ENCODE data around the gene COX17. TPM values are rescaled to one million over a fixed set of nuclear protein-coding genes. Genes with fewer than 3 reads are reported as not detected.
A peak's percentile ranks its signal among the peaks of the same experiment; 100 is the strongest.

COX17 gene
- total RNA-seq, 1 donor from 2014 or later, result 62.2 TPM

DNA sequence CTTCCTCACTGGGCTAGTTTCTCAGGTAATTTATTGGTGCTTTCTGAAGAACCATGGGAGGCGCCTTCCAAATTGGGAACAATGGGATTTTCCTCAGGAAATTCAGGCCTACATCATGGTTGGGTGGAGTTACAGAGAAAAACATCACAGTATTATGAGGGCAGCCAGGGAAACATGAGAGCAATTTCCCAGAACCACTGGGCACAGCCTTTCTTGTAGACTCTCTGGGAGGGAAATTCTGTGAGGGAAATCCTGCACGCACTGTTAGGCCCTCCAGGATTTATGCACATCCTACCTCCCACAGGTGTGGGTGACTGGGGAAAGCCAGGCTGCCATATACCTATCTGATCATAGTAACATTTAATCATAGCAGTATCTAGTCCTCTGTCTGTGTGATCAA, 30.0 kb downstream of the COX17 start:
- DNase-seq (ENCODE audit: low read depth), result peak; percentile 23

DNA sequence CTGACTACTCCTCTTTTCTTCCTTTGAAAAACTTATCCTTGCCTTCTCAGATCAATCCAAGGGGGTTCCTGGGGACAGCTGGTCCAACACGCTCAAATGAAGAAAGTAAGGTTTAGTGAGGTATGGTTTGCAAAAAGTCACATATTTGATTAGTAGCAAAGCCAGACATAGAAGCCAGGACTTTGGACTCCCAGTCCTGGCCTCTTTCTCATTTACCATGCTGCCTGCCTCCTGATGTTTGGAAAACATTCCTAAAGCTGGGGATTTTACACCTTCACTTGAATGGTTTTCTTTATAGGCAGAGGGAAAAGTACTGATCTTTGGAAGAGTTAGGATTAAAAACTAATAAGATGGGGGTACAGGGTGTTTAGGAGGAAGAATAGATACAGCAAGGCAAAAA, 31.4 kb downstream of the COX17 start:
- no peak for DNase-seq (ENCODE audit: low read depth)

DNA sequence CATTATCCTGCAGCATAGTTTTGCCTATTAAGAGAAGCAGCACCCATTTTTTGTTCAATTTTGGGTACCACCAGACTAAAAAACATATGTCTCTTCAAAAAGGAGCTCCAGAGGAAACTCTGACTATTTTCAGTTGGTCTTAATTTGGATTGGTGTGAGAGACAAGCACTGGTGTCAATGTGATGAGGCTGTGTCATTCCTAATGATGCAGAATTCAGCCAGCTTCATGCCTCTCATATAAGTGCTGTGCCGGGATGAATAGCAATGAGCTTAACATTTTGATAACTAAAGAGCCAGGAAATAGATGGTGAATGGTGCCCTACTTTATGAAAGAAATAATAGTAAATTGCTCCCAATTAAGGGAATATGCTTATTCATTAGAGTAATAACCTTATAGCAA, 32.7 kb downstream of the COX17 start:
- peak; percentile 56 for DNase-seq (ENCODE audit: low read depth)

DNA sequence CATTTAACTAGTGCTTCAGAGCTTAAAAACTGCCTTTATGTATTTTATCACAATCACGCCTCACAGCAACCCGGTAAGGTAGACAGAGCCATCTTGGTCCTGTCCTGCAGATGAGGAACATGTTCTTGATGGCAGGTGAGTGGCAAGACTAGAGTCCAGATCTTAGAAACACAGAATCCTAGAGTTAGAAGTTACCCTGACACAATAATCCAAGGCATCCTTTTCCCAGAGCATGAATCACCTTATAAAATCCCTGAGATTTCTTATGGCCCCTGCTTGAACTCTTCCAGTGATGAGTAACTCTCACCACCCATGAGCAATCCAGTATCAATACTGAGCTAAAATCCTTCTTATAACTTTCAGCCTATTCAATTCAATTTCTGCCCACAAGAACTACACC, 33.7 kb downstream of the COX17 start:
- peak; percentile 65 for DNase-seq (ENCODE audit: low read depth)

DNA sequence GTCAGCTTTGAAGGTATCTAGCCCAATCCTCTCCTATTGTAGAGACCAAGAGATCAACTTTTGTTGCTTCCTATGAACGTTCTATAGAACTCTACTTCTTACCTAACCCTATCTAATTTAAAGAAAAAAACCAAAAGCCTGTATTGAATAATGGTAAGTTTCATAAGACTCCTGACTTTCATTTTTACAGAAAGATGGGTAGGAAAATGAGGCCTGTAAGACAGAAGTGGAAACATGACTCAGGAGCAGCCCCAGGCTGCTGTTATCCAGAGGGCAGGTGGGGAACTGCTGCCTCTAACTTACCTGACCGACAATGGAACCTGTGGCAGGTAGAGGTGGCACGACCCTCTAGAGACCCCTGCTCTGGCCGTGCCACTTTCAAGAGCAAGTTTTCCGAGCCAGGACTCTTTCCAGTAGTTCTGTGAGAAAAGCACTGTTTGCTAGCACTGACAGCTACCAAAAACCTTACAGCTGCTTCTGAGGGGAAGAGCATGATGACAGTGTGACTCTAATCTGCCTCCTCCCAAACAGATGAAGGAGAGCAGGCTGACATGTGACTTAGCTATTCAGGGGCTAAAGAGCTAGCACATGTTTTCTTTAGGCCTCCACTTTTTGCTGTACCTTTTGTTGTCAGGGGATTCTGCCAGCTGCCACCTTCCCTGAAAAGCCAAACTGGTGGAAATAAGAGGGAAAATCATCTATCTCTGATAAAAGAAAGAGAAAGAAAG, 34.3 kb downstream of the COX17 start:
- peak; percentile 81 for DNase-seq (ENCODE audit: low read depth)

DNA sequence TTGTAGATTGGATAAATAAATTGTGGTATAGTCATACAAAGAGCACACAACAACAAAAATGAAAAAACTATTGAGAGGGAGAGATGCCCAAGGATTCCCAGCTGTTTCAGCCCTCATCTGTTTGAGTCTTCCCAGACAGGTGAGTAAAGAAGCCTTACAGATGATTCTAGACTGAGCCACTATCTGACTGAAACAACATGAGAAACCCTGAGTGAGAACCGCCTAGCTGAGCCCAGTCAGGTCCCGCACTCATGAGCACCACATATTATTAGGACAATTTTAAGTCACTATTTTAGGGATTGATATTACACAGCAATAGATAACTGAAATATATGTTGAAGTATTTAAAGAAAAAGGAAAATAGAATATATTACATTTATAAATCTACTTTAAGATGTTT, 35.8 kb downstream of the COX17 start:
- no peak for DNase-seq (ENCODE audit: low read depth)

DNA sequence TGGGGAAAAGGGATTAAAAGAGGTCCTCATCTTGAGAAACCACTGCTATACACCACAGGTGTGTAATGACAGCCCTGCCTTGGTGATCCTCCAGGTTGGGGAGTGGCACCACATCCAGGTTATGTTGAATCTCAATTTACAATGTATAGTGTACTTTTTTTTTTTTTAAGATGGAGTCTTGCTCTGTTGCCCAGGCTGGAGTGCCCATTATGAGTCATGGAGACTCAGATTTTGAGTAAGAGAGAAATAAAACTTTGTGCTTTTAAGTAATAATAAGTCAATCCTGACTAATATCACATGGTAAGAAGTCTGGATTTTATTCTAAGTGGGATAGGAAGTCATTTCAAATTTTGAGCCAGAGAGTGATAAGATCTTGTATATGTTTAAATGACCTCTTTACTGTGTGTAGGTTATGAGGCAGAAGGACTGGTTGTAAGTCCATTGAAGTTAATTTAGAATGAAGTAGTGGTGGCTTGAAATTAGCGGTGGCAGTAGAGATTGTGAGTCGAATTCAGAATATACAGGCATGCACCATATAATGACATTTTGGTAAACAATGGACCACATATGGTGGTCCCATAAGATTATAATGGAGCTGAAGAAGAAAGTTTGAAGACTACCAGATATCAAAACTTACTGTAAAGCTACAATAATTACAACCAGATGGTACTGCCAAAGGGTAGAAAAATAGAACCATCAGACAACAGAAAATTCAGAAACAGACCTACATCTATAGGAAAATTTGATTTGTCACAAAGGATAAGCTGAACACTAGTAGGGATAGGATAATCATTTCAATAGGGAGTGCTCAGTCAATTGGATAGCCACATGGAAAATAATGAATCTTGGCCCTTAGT, 37.5 kb downstream of the COX17 start:
- no peak for DNase-seq (ENCODE audit: low read depth)

DNA sequence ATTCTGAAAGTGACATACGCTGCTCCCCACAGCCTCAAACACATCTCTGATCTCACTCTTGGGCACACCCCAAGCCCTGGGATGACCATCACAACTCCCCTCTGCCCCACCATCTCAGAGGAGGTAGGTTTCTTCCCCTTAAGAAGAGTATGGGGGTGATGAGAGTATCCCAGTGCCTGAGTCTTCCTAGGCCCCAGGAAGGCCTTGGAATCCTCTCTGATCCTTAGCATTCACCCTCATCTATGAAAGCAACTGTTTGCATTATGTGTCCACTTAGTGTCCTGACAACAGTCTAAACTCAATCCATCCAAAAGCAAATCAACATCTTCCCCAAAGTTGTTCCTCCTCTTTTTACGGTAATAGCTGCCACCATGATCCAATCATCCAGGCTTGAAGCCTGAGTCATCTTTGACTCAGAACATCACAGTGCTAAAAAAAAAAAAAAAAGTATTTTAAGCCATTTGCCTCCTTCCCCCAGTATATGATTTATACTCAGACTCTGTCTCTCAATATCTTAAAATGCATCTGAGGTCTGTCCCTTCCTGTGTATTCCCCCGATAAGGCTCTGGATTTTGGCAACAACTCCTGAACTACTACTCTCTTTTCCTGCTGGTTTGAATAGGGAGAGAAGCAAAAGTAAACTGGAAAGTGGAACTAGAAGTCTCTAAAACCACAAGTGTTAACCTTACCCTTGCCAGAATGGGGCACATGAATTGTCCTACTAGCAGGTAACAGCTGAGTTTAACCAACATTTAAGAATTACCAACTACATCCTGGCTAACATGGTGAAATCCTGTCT, 39.3 kb downstream of the COX17 start:
- peak; percentile 90 for DNase-seq (ENCODE audit: low read depth)

DNA sequence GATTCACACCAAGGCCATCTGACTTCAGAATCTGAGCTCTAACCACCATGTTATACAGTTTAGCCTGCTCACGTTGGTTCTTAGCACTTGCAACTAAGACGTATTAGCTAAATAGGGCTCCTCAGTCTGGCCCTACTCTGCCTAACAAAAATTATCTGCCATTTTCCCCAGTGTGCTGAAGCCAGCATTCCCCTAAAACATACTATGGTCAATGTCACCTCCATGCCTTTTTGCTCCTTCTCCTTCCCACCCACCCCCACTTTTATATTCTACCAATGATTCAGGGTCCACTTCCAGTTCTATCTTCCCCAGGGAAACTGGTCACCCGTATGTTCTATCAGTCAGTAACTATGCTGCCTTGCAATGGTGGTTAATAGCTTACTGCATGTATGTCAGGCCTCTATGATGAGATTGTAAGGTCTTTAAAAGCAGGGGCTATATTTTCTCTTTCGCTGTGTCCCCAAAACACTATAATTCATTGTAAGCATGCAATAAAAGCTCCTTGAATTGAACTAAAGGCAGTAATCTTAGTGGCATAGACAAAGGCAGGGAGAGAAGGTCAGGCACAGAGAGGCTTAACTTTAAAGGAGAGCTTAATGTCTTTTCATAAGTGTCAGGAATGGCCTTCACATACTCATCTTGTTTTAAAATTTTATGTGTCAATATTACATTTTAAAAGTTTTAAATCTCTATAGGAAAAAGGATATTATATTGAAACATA, 40.2 kb downstream of the COX17 start:
- peak; percentile 13 for DNase-seq (ENCODE audit: low read depth)

DNA sequence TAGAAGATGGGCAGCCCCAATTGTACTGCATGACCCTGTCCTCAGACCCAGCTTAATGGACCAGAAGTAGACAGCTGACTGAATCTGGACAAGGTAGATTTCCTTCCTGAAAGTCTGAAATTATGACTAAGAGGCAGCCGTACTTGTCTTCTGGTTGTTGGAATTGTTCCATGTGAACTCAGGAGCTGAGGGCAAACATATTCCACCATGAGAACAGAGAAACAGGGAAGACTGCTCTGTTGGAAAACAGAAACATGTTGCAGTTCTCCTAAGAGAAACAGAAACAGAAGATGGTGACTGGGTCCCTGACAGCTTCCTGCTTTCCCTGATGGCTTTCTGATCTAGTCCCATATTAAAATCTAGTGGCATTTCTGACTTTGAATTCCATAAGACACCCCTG, 41.0 kb downstream of the COX17 start:
- DNase-seq (ENCODE audit: low read depth), result peak; percentile 56

DNA sequence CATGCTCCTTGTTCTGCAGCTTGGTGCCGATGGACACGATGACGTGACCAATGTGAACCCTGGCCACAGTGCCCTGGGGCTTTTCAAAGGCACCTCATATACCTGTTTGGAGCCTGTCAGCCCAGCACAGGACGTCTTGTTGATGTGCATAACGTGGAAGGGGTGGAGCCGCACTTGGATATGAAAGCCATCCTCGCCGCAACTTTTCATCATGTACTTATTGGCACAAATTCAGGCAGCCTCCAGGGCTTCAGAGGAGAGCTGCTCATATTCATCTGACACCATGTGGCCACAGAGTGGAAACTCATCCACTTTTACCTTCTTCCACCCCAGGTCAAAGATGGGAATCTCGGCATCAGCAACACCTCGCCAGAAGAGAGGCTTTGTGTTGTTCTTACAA, 41.5 kb downstream of the COX17 start:
- DNase-seq (ENCODE audit: low read depth), result no peak

DNA sequence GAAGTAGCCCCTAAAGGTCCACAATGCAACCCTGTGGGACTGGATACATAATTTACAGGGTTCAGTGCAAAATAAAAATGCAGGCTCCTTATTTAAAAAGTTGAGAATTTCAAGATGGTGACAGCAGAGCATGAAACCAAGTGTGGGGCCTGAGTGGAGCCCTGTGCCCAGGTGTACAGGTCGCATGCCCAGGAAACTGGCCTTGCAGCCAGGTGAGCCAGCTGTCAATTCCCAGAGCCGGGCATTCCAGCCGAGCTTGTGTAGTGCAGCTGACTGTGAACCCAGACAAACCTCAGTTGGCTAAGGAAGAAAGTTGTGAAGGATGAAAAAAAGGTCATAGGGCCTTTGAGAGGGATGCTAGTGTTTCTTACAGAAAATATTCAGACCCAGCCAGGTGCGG, 44.4 kb downstream of the COX17 start:
- no peak for DNase-seq (ENCODE audit: low read depth)

DNA sequence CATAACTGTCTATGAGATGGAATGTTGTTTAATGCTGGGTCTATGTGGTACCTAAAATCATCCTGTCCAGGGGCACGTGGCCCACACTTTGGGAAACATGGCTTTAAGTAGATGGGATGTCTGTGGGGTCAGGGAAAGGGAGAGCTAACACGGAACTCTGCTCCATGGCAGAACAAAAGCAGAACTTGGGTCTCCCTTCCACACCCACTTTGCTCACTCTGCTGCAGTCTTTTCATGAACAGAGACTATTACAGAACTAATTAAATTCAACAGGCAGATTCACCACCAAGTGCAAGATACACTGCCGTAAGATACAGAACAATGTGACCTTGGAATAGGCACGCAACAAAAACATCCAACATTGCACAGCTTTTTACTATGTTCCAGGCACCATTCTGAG, 45.0 kb downstream of the COX17 start:
- DNase-seq (ENCODE audit: low read depth), result no peak

DNA sequence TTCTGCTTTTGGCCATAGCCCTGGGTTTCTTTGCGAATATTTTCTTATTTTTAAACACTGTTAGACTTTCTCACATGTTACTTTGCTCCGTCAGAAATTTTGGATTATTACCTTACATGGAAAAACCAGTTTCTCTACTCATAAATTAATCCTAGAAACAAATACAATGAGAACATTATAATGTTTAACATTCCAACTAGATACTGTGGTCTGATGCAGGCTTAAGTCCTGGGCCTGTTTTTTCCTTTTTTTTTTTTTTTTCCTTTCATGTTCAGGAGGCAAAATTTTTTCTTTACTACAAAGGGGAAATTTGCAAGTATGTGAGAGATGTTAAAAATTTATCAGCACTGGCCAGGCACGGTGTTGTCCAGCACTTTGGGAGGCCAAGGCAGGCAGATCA, 45.7 kb downstream of the COX17 start:
- peak; percentile 26 for DNase-seq (ENCODE audit: low read depth)

DNA sequence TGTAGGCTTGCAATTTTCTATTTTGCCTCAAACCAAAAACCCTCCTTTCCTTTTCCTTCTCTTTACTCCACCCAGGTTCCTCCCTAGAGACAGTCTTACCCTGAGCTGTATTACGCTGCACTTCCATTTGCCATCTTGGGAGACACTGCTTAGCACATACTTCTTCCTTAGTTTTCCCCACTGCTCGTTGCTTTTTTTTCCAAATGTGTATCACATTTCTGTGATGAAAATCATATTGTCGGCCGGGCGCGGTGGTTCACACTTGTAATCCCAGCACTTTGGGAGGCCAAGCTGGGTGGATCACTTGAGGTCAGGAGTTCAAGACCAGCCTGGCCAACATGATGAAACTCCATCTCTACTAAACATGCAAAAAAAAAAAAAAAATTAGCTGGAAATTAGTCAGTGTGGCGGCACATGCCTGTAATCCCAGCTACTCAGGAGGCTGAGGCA, 46.3 kb downstream of the COX17 start:
- no peak for DNase-seq (ENCODE audit: low read depth)

DNA sequence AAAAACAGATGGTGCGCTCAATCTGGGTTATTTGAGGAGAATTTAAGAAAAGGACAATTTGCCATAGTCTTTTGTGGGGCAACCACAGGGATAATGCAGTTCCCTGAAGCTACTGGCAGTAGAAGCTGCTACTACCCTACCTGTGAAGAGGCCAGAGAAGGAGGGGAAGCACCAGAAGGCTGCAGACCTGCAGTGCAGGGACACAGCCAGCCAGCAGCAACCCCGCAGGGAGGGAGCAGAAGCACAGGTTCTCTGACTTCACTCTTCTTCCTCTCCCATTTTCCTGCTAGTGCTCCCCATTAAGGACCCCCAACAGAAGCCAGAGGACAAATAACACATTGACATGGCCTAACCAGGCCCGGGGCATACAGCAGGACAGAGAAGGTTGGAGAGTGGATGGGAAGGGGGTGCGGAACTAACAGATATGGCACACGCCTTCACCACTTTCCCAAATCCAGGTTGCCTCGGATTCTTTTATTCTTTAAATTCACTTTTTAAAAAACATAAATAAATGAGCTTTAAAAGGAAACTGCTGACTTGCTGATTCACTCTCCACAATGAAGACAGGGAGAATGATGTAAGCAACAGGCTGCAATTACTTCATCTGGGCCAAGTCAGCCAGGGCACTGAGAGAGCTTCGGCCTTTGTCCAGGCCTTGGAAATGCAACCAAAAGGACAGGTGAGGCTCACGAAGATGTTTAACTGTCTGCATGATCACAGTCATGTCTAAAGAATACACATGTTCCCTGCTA, 46.9 kb downstream of the COX17 start:
- DNase-seq (ENCODE audit: low read depth), result peak; percentile 58

DNA sequence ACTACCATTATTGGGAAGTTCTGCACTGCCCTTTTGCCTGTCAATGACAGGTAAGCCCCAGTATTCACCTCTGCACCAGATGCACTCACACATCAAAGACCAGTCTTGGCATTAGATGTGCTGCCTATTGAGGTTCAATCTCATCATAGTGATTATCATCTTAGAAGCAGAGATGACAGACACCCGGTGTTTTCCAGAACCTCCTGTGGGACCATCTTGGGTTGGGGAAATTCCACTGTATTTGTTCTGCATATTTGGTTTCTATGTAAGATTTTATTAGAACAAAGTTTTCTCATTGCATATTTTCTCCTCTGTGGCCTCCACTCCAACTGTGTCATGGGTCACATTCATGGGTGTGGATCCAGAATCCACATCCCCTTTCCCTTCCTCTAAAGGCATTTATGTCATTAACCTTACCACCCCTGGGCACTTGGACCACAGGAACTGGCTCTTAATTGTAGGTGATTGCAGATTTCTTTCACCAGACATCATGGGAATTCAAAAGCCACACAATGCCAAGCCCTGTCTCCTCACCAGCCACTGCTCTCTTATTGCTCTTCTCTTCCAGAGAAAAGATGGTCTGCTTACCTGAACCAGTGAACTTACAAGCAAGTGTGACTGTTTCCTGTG, 48.3 kb downstream of the COX17 start:
- DNase-seq (ENCODE audit: low read depth), result peak; percentile 43

DNA sequence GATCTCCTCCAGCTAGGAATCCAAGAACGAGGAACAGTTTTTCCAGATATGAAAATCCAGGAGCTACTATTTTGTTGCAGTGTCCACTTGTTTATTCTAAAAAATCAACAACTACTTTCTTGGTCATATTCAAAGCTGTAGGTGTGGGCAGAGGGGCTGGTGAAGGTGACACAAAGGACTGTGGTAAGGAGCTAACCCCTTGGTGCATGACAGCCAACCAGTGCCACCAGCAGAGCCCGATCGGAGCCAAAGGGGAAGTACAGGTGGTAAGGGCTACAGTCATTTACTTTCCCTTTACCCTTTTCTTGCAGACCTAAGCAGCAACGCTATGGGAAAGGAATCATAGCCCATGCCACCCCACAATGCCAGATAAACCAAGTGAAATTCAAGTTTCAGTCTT, 48.8 kb downstream of the COX17 start:
- no peak for DNase-seq (ENCODE audit: low read depth)

DNA sequence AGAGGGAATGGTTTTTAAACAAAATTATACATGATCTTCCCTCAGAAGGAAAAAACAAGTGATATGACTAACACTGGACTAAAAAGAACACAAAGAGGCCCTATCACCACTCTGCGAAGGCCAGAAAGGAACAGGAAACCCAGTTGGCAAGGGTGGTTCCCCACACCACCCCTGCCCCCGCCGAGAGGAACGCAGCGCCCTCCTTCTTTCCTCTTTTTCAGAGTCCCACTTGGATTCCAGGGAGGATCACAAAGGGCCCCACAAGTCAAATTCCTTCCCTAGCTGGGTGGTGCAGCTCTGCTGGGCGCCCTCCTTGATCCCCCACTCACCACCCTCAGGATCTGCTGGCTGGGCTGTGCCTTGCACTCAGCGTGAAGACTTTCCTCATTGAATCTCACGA, 49.7 kb downstream of the COX17 start:
- peak; percentile 15 for DNase-seq (ENCODE audit: low read depth)

DNA sequence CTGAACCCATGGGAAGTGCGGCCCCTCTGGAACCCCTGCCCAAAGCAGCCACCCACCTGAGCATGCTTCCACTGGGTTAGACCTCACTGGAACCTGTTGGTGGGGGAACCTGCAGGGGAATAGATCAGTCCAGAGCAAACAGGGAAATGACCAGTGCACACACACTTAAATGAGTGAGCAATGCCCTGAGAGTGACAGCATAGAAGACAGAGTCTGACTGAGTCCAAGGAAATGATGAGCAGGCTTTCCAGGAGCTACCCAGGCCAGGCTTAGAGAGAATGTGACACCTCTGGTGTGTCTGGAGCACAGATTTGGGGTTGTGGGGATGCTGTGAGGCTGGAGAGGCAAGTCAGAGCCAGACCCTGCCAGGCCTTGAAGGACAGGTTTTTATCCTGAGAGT, 51.0 kb downstream of the COX17 start:
- no peak for DNase-seq (ENCODE audit: low read depth)

Data from myocyte (in vitro differentiated cells).